Neural cell (in vitro differentiated cells): ENCODE results near the gene RNF169.

Experiments
- EP300 ChIP-seq: fragments of 450-650 bp; conservative IDR thresholded peaks from 2 replicates; pipeline ENCODE4 v1.6.1; 2014; ENCODE audit warnings: antibody characterized with exemption, mild to moderate bottlenecking, moderate library complexity; ENCODE audit not compliant: poor library complexity, severe bottlenecking
- POLR2AphosphoS5 ChIP-seq: IDR thresholded peaks from 2 replicates; pipeline ENCODE4 v1.6.1; 2012
- TAF1 ChIP-seq: IDR thresholded peaks from 2 replicates; pipeline ENCODE4 v1.6.1; 2012; ENCODE audit warnings: low read depth
- TF ChIP-seq, protein P1 (sequence below): fragments of 450-650 bp; IDR thresholded peaks from 2 replicates; pipeline ENCODE4 v1.5.1; 2014; ENCODE audit warnings: antibody characterized with exemption, mild to moderate bottlenecking, moderate library complexity; ENCODE audit not compliant: poor library complexity, severe bottlenecking
- TF ChIP-seq, protein P2 (sequence below): IDR thresholded peaks from 2 replicates; pipeline ENCODE4 v1.6.1; 2012; ENCODE audit warnings: borderline replicate concordance

DNA sequence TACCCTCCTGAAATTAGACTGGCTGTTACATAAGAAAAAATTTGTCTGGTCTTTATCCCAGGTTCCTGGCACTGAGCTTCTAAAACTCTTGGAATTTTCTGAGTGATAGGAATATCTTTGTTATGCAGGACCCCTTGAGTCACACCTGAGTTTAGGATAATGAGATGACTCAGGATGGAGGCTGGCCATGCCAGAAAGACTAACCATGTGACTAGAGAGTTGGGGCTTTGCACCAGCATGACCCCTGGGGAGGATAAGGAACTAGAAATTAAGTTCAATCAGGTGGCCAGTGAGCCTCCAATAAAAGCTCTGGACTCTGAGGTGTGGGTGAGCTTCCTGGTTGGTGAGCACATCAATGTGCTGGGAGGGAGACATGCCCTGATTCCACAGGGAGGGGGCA lies 112.1 kb downstream of the RNF169 start:
- TF ChIP-seq, protein P1, sequence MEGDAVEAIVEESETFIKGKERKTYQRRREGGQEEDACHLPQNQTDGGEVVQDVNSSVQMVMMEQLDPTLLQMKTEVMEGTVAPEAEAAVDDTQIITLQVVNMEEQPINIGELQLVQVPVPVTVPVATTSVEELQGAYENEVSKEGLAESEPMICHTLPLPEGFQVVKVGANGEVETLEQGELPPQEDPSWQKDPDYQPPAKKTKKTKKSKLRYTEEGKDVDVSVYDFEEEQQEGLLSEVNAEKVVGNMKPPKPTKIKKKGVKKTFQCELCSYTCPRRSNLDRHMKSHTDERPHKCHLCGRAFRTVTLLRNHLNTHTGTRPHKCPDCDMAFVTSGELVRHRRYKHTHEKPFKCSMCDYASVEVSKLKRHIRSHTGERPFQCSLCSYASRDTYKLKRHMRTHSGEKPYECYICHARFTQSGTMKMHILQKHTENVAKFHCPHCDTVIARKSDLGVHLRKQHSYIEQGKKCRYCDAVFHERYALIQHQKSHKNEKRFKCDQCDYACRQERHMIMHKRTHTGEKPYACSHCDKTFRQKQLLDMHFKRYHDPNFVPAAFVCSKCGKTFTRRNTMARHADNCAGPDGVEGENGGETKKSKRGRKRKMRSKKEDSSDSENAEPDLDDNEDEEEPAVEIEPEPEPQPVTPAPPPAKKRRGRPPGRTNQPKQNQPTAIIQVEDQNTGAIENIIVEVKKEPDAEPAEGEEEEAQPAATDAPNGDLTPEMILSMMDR, result no peak
- no peak for TF ChIP-seq EP300
- TF ChIP-seq POLR2AphosphoS5, result no peak
- TF ChIP-seq, protein P2, sequence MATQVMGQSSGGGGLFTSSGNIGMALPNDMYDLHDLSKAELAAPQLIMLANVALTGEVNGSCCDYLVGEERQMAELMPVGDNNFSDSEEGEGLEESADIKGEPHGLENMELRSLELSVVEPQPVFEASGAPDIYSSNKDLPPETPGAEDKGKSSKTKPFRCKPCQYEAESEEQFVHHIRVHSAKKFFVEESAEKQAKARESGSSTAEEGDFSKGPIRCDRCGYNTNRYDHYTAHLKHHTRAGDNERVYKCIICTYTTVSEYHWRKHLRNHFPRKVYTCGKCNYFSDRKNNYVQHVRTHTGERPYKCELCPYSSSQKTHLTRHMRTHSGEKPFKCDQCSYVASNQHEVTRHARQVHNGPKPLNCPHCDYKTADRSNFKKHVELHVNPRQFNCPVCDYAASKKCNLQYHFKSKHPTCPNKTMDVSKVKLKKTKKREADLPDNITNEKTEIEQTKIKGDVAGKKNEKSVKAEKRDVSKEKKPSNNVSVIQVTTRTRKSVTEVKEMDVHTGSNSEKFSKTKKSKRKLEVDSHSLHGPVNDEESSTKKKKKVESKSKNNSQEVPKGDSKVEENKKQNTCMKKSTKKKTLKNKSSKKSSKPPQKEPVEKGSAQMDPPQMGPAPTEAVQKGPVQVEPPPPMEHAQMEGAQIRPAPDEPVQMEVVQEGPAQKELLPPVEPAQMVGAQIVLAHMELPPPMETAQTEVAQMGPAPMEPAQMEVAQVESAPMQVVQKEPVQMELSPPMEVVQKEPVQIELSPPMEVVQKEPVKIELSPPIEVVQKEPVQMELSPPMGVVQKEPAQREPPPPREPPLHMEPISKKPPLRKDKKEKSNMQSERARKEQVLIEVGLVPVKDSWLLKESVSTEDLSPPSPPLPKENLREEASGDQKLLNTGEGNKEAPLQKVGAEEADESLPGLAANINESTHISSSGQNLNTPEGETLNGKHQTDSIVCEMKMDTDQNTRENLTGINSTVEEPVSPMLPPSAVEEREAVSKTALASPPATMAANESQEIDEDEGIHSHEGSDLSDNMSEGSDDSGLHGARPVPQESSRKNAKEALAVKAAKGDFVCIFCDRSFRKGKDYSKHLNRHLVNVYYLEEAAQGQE, result no peak
- no peak for TF ChIP-seq TAF1
